IPS-NIHi11 (cell line): Measurements from ENCODE around the gene UXS1.

Experiments used
- DNase-seq: peaks from one replicate; pipeline ENCODE4 v3.0.0; 2012; ENCODE audit warnings: mixed read lengths, low spot score

UXS1 gene

GRCh38 chr2:106053116-106053515, 141.0 kb downstream of the UXS1 start:
- no peak for DNase-seq

DNA sequence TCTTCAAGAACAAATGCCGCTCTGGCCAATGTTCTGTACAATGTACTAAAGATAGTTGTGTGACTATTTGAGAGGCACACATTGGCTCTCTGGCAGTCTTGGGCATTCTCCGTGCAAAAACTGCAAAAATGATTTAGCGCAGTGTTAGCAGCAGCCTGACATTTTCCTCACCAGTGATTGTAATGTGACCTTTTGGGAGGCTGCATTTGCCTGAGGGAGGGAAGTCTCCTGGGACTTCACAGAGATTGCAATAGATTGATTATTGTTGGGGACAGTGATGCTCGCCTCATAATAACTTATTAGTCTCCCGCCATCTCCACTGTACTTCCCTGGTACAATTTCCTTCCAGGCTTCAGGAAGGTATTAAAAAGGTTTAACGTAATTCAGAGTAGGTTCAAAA, 149.2 kb downstream of the UXS1 start:
- no peak for DNase-seq

GRCh38 chr2:106044021-106044420, 150.1 kb downstream of the UXS1 start:
- DNase-seq: no peak
